Ovary (tissue), 9 donors: ENCODE data around the gene DAPK1. TPM values are rescaled to one million over a fixed set of nuclear protein-coding genes. Genes with fewer than 3 reads are reported as not detected.

Source experiments
- DNase-seq, 5 donors: peaks; one replicate each; pipeline ENCODE4 v3.0.0-alpha.2; 2019 to 2020
- H3K27ac ChIP-seq, 2 donors: fragments of 200-600 bp; one replicate each; pipeline versions ENCODE4 v1.5.1 to v1.8.0; 2019 to 2022
- H3K27me3 ChIP-seq: fragments of 200-600 bp; one replicate; pipeline ENCODE4 v1.8.0; 2022
- H3K36me3 ChIP-seq: fragments of 200-600 bp; sonication (generic); one replicate; pipeline ENCODE4 v1.5.1; 2019
- H3K4me1 ChIP-seq: one replicate; pipeline ENCODE4 v1.8.1; 2013; ENCODE audit warnings: mild to moderate bottlenecking, moderate library complexity; ENCODE audit not compliant: insufficient read depth
- H3K4me3 ChIP-seq: fragments of 200-600 bp; sonication (generic); one replicate; pipeline ENCODE4 v1.5.1; 2017
- H3K9me3 ChIP-seq, 2 donors: fragments of 200-600 bp in 1 of 2; sonication (generic) in 1 of 2; one replicate each; pipeline versions ENCODE4 v1.5.1 to v1.8.1; 2013 to 2019; ENCODE audit warnings: mild to moderate bottlenecking in 1 of 2, moderate library complexity in 1 of 2
- EP300 ChIP-seq: sonication (generic); formaldehyde crosslinking; IDR thresholded peaks from one replicate; pipeline ENCODE4 v1.6.1; 2017; ENCODE audit warnings: antibody characterized with exemption
- POLR2A ChIP-seq: fragments of 450-650 bp; IDR thresholded peaks from one replicate; pipeline ENCODE4 v1.6.1; 2017; ENCODE audit warnings: antibody characterized with exemption, mild to moderate bottlenecking, moderate library complexity
- WGBS, 3 donors: extraction: QIAGEN DNeasy Blood & Tissue Kit in 1 of 3; methylation state at CpG; one replicate each; pipeline versions ENCODE4 v1.1.5 to v1.1.7; 2013 to 2017; 5-methylcytosine and 5-hydroxymethylcytosine counted together
- intact Hi-C, 4 donors: fragments of 100-400 bp; cut with DNase I; formaldehyde crosslinking; loops; one replicate each; pipeline versions ENCODE4 v1.11.0 to v1.15.1; 2022 to 2023
- polyA plus RNA-seq, 2 donors: library from polyadenylated mRNA; stranded (reverse); fragments of 200-250 nt in 1 of 2; fragments of 350-450 nt in 1 of 2; fragmentation: Illumina TruSeq in 1 of 2; extraction: RNeasy Lipid Tissue Mini Kit (QIAGEN cat#74804) in 1 of 2; gene quantifications; one replicate each; pipeline ENCODE4 v1.2.3, GENCODE V29; 2013 to 2014
- total RNA-seq, 7 donors: library from RNA; depleted of rRNA in 2 of 7; stranded (reverse); fragments of >200 nt in 2 of 7; fragmentation: NEBNext Ultra II Directional in 3 of 7; extraction: Animal tissue kit (Norgen Biotek cat#: 25700) in 3 of 7; gene quantifications; one replicate each; pipeline versions ENCODE4 v1.1.0 to v1.2.4, GENCODE V29; 2016 to 2023
- TF ChIP-seq, protein P1 (sequence below), 3 donors: fragments of 450-650 bp in 2 of 3; fragments of 200-600 bp in 1 of 3; IDR thresholded peaks; one replicate each; pipeline versions ENCODE4 v1.5.1 to v1.8.0; 2016 to 2022; ENCODE audit warnings: antibody characterized with exemption in 3 of 3, mild to moderate bottlenecking in 1 of 3
- donor health status: DM: no; HTN: no; CAD: no; lungs with moderate emphysema.
- donor health status: DM: no; HTN: no; CAD: no.
- donor health status: Bipolar disorder and iron deficiency.
- donor health status: DM: yes; HTN: yes; CAD: no.
- donor health status: DM: no; HTN: no; CAD: no.
- donor health status: DM: yes; HTN: yes; CAD: no.

The DAPK1 gene
- total and polyA plus RNA-seq, 9 donors: 39.3 to 133 (median 89.6) TPM

DNA sequence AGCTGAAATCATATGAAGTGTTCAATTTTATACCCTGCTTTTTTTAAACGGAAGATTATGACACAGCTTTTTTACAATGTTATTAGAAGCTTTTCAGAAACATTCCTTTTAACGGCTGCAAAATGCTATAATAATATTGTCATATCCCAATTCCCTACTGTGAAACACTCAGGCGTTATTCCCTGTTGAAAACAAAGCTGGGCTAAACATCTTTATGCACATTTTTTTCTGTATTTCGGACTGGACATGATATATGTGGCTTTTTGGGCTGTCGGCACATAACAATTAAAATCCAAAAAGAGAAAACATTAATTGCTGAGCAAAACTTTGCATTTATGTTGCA, 216.3 kb downstream of the DAPK1 start:
- Histone ChIP-seq H3K9me3 (no peaks in the 10 kb centered on the region), H3K4me3 (no peak overlapping the region), H3K4me1 (peaks cover 16% of the 10 kb centered on the region), H3K27me3 (no peaks in the 10 kb centered on the region), H3K27ac (peak overlapping the region in 1 of 2 donors; percentile 78), H3K36me3 (no peaks in the 10 kb centered on the region)
- intact Hi-C loops: no loop called here
- 4 to 16% (median 7%) methylated on average over 5 of the region's 5 CpGs for WGBS, 3 donors
- TF ChIP-seq, protein P1, sequence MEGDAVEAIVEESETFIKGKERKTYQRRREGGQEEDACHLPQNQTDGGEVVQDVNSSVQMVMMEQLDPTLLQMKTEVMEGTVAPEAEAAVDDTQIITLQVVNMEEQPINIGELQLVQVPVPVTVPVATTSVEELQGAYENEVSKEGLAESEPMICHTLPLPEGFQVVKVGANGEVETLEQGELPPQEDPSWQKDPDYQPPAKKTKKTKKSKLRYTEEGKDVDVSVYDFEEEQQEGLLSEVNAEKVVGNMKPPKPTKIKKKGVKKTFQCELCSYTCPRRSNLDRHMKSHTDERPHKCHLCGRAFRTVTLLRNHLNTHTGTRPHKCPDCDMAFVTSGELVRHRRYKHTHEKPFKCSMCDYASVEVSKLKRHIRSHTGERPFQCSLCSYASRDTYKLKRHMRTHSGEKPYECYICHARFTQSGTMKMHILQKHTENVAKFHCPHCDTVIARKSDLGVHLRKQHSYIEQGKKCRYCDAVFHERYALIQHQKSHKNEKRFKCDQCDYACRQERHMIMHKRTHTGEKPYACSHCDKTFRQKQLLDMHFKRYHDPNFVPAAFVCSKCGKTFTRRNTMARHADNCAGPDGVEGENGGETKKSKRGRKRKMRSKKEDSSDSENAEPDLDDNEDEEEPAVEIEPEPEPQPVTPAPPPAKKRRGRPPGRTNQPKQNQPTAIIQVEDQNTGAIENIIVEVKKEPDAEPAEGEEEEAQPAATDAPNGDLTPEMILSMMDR (IDR thresholded peaks at IDR 0.05): no peak
- TF ChIP-seq EP300 (no peak), POLR2A (no peak)
- no peak for DNase-seq

GRCh38 chr9:87714819-87715218, 217.2 kb downstream of the DAPK1 start:
- Histone ChIP-seq H3K27me3 (no peaks in the 10 kb centered on the region), H3K9me3 (no peaks in the 10 kb centered on the region), H3K27ac (peak overlapping the region in 1 of 2 donors; percentile 78), H3K36me3 (no peaks in the 10 kb centered on the region), H3K4me1 (peaks cover 16% of the 10 kb centered on the region), H3K4me3 (no peak overlapping the region)
- DNase-seq: peak in 3 of 5 donors; percentile 56 to 78 (median 60)
- 41 to 48% (median 44%) methylated on average over 2 of the region's 2 CpGs for WGBS, 3 donors
- intact Hi-C loops: no loop called here
- TF ChIP-seq EP300: peak; percentile 34
- no peak for TF ChIP-seq POLR2A
- TF ChIP-seq, protein P1 (IDR thresholded peaks at IDR 0.05): no peak

DNA sequence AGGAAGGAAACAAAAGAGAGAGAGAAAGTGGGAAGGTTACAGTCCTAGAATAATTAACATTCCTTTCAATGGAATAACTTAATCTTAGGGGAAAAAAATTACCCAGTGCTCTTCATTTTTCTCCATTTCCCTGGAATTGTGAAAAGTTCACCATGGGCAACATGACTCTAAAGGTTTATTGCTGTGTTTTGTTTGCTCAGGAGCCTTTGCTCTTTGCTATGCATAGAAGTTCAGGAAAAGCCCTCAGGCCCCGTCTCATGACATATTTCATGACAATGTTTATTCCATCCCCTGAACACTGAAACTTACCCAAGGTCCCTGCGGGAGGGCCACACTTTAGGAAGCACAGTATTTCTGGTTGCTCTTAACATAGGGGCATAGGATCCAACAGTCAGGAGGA, 218.5 kb downstream of the DAPK1 start:
- DNase-seq: no peak
- H3K4me3 ChIP-seq: no peak overlapping the region
- intact Hi-C loops: no loop called here
- no peak overlapping the region for H3K27ac ChIP-seq
- WGBS, 3 donors: 70 to 82% (median 79%) methylated on average over 2 of the region's 2 CpGs
- H3K36me3 ChIP-seq: no peaks in the 10 kb centered on the region
- H3K27me3 ChIP-seq: no peaks in the 10 kb centered on the region
- H3K9me3 ChIP-seq: no peaks in the 10 kb centered on the region
- H3K4me1 ChIP-seq: peaks cover 16% of the 10 kb centered on the region
- TF ChIP-seq, protein P1 (IDR thresholded peaks at IDR 0.05): no peak
- TF ChIP-seq EP300 (no peak), POLR2A (no peak)

DNA sequence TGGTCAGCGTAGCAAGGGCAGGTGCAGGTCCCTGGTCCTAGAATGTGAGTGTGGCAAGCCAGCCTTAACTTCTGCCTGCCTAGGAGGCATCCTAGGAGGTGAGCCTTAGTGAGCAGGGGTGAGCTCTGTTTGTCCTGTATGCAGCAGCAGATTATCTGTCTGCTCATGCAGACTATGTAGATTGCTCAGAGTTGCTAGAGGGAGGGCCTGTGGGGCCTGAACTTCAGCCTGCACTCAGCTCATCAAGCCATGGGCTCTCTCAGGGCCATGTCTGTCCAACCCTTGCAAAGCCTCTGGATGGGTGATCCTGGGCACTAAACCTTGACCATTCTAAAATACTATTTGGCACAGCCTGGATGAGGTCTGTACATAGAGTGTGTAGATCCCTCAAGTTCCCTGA, 219.8 kb downstream of the DAPK1 start:
- H3K27me3 ChIP-seq: no peaks in the 10 kb centered on the region
- intact Hi-C loops: no loop called here
- no peaks in the 10 kb centered on the region for H3K36me3 ChIP-seq
- H3K27ac ChIP-seq: no peak overlapping the region
- H3K4me3 ChIP-seq: no peak overlapping the region
- 92 to 100% (median 100%) methylated on average over 1 of the region's 1 CpG for WGBS, 3 donors
- peaks cover 10% of the 10 kb centered on the region for H3K4me1 ChIP-seq
- DNase-seq: no peak
- TF ChIP-seq, protein P1 (IDR thresholded peaks at IDR 0.05): no peak
- TF ChIP-seq POLR2A (no peak), EP300 (no peak)
- no peaks in the 10 kb centered on the region for H3K9me3 ChIP-seq

DNA sequence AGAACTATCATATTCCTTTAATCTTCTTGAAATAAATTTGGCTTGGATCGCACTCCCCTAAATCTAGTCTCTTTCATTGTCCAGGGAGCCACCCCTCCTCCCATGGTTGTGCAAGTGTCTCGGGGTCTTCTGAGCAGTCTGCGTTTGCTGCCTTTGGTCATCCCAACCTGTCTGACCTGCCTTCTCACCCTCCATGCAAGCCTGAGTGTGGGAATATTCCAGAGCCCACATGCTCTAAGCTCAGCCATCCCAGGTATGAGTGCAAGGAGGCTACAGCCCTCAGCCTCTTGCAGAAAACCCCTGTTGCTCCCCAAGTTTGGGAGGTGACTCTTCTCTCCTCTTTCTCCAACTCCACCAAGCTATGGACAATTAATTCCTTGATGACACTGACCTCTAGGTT, 220.6 kb downstream of the DAPK1 start:
- Histone ChIP-seq H3K4me3 (no peak overlapping the region), H3K27me3 (no peaks in the 10 kb centered on the region), H3K4me1 (peaks cover 4% of the 10 kb centered on the region), H3K27ac (no peak overlapping the region), H3K9me3 (no peaks in the 10 kb centered on the region), H3K36me3 (no peaks in the 10 kb centered on the region)
- DNase-seq: no peak
- WGBS, 3 donors: 89 to 94% (median 92%) methylated on average over 3 of the region's 3 CpGs
- no peak for TF ChIP-seq POLR2A
- TF ChIP-seq EP300: no peak
- TF ChIP-seq, protein P1 (IDR thresholded peaks at IDR 0.05): no peak
- intact Hi-C loops: no loop called here
